Retinal pigment epithelial cell (primary cell): ENCODE measurements around the gene ZNF267.
"Not testable (repeated sequence)": the region's sequence is repeated elsewhere in the genome, so short reads cannot be mapped to it uniquely, and the experiment has no call there.

Experiments used
- DNase-seq: peaks from one replicate; pipeline ENCODE4 v3.0.0-alpha.2; 2010; ENCODE audit warnings: low read depth
- H3K4me3 ChIP-seq: 2 replicates; pipeline ENCODE4 v1.5.1; 2011; ENCODE audit warnings: mild to moderate bottlenecking, low read length, control low read depth, moderate library complexity
- CTCF ChIP-seq: conservative IDR thresholded peaks from 2 replicates; pipeline ENCODE4 v1.5.1; 2011; ENCODE audit warnings: low read depth, low read length, control low read depth, inconsistent platforms

The ZNF267 gene

GRCh38 chr16:31913668-31914067 is 40.1 kb downstream of the ZNF267 start:
- DNase-seq = no peak
- no peak for TF ChIP-seq CTCF
- no peak overlapping the region for H3K4me3 ChIP-seq

GRCh38 chr16:31916056-31916488 is 42.5 kb downstream of the ZNF267 start:
- no peak for DNase-seq
- no peak overlapping the region for H3K4me3 ChIP-seq
- TF ChIP-seq CTCF = no peak

- no peak for DNase-seq
- no peak for TF ChIP-seq CTCF
- H3K4me3 ChIP-seq = no peak overlapping the region
Observed at GRCh38 chr16:31920373-31920772, 46.8 kb downstream of the ZNF267 start.

- not testable (repeated sequence) for H3K4me3 ChIP-seq, DNase-seq
Observed at GRCh38 chr16:31951806-31952205, 78.2 kb downstream of the ZNF267 start.

- not testable (repeated sequence) for DNase-seq, H3K4me3 ChIP-seq
Observed at GRCh38 chr16:31952206-31952605, 78.6 kb downstream of the ZNF267 start.

GRCh38 chr16:31956221-31956620 is 82.6 kb downstream of the ZNF267 start:
- DNase-seq, H3K4me3 ChIP-seq: not testable (repeated sequence)

GRCh38 chr16:31960186-31960910 is 86.7 kb downstream of the ZNF267 start:
- not testable (repeated sequence) for DNase-seq, H3K4me3 ChIP-seq
